ENCODE results near the gene UTP4.
A peak's percentile ranks its signal among the peaks of the same experiment; 100 is the strongest.
"Not testable (repeated sequence)": the region's sequence is repeated elsewhere in the genome, so short reads cannot be mapped to it uniquely, and the experiment has no call there.

The UTP4 gene

DNA sequence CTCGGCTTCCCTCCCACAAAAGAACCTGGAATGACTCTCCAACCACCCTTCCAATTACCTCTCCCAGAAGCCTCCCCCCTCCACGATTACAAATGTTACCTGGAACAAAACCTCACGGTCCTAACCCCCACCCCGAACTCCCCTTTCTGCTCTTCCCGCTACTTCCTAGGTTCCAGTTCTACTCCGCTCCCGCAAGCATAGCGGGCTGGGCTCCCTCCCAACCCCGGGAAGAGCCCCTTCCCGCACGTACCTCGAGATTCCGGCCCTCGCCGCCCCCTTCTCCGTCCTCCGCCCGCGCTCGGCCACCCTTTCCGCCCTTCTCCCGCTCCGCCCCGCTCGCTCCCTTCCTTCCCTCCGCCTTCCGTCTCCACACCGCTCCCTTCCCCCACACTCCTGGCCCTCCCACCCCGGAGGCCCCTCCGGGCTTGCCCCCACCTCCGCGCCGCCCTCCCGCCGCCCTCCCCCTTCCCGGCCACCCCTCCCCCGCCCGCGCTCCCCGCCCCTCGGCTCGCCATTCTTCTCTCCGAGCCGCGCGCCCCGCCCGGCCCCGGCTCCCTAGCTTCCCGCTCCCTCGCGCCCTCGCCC, 518 bp upstream of the UTP4 start:
- no peak for DNase-seq

GRCh38 chr16:69133373-69133954, 1.0 kb downstream of the UTP4 start:
- no peak for DNase-seq

GRCh38 chr16:69138608-69139007, 6.2 kb downstream of the UTP4 start:
- no peak for DNase-seq

- DNase-seq, result not testable (repeated sequence)
Observed at GRCh38 chr16:69139464-69139863, 7.0 kb downstream of the UTP4 start.

DNA sequence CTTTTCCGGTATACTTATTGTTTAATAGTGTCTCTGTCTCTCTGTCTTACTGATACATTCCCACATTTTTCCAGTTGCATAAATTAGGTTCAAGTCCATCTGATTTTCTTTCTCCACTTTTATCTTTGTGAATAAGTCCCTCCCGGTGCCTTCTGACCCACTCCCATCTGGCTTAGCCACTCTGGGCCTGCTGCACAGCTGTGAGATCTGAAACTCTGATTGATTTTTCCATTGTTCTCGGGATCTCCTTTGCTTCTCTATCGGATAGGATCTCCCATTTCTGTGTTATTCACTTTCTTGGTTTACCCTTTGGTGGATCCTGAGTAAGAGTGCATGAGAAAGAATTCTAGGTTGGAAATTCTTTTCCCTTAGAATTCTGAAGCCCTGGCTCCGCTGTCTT, 8.6 kb downstream of the UTP4 start:
- DNase-seq, result no peak

- no peak for DNase-seq
Observed at GRCh38 chr16:69141936-69142335, 9.5 kb downstream of the UTP4 start.

DNA sequence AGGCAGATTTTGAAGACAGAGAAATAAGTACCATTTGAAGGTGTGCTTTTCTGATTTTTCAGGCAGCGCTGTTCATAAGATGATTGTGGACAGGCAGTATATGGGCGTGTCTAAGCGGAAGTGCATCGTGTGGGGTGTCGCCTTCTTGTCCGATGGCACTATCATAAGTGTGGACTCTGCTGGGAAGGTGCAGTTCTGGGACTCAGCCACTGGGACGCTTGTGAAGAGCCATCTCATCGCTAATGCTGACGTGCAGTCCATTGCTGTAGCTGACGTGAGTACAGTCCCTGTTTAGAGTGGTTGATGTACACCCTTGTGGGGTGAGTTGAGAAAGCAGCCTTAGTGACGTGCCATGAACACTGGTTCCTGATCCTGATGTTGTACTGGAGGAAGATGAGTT, 10.7 kb downstream of the UTP4 start:
- DNase-seq, result no peak

DNA sequence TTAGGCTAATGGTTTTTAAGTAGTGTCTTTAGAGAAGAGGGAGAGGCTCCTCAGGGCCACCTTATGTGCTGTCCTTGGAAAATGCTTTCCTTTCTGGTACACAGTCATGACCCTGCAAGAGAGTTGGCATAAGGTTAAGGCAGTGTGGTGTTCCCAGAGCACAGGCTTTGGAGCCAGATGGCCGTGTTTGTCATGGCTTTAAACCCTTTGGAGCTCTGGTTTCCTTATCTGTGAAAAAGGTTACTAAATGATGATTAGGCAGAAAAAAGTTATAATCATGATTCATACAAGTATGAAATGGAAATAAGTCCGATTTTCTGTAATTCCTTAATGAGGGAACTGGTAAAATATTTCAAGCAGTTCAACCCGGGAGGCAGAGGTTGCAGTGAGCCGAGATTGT, 13.2 kb downstream of the UTP4 start:
- DNase-seq, result no peak

DNA sequence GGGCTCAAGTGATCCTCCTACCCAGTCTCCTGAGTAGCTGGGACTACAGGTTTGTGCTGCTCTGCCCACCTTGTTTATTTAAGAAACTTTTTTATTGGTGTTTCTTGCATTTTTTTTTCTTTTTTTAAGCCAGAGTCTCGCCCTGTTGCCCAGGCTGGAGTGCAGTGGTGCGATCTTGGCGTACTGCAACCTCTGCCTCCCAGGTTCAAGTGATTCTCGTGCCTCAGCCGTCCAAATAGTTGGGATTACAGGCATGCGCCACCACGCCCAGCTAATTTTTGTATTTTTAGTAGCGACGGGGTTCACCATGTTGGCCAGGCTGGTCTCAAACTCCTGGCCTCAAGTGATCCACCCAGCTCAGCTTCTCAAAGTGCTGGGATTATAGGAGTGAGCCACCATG, 17.2 kb downstream of the UTP4 start:
- not testable (repeated sequence) for DNase-seq

DNA sequence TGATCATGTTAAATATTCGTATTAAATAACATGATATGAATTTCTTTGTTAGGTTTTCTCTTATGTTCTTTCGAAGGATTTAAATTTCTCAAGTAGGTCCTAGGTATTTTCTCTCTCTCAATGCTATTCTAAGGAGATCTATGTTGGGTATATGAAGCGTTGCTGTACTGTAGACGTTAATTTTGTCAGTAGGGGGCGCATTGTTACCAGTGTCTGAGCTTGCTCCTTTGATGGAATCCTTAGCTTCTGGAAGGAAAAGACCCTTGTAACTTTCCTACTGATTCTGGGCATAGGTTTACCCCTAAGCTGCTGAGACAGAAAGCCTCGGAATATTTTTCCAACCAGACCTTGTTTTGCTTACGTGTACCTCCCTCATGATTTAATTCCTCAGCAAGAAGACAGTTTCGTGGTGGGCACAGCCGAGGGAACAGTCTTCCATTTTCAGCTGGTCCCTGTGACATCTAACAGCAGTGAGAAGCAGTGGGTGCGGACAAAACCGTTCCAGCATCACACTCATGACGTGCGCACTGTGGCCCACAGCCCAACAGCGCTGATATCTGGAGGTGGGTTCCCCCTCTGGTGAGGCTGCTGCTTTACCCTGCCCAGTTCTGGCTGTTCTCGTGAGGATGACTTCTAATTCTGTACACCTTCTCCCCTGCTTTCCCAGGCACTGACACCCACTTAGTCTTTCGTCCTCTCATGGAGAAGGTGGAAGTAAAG, 17.9 kb downstream of the UTP4 start:
- peak; percentile 4 for DNase-seq

DNA sequence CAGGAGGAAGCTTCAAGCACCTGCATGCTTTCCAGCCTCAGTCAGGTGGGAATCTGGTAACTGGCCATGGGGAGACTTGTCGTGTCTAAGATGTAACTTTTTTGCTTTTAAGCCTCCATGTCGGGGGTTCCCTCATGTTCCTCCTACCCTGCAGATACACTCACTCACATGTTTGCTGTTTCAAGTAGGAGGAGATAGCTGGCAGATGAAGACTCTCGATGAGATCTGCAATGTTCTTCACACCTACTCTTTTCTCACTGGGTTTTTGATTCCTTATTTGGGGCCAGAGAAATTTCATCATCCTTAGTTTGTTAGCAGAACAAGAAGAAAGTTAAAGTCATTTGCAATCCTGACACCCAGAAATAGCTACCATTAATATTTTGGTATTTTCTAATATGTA, 24.7 kb downstream of the UTP4 start:
- no peak for DNase-seq

DNA sequence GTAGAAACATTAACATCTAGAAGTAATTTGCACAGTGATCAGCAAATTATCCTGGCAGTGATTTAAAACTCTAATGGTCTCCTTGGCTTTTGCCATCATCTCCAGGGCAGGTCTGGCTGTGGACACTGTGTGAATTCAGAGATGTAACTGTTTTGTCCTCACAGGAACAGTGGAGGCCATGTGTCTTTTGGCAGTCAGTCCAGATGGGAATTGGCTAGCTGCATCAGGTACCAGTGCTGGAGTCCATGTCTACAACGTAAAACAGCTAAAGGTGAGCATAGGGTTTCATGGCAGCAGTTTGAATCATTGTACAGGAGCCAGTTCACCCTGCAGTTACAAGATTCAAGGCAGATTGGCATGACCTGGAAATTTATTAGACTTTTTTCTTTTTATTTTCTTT, 27.7 kb downstream of the UTP4 start:
- no peak for DNase-seq

- DNase-seq, result no peak
Observed at GRCh38 chr16:69165584-69165983, 33.1 kb downstream of the UTP4 start.

- DNase-seq, result no peak
Observed at GRCh38 chr16:69166221-69166833, 33.9 kb downstream of the UTP4 start.

GRCh38 chr16:69166946-69167930, 34.8 kb downstream of the UTP4 start:
- no peak for DNase-seq

GRCh38 chr16:69169051-69169450, 36.6 kb downstream of the UTP4 start:
- DNase-seq, result no peak

GRCh38 chr16:69169607-69170352, 37.3 kb downstream of the UTP4 start:
- DNase-seq, result no peak

DNA sequence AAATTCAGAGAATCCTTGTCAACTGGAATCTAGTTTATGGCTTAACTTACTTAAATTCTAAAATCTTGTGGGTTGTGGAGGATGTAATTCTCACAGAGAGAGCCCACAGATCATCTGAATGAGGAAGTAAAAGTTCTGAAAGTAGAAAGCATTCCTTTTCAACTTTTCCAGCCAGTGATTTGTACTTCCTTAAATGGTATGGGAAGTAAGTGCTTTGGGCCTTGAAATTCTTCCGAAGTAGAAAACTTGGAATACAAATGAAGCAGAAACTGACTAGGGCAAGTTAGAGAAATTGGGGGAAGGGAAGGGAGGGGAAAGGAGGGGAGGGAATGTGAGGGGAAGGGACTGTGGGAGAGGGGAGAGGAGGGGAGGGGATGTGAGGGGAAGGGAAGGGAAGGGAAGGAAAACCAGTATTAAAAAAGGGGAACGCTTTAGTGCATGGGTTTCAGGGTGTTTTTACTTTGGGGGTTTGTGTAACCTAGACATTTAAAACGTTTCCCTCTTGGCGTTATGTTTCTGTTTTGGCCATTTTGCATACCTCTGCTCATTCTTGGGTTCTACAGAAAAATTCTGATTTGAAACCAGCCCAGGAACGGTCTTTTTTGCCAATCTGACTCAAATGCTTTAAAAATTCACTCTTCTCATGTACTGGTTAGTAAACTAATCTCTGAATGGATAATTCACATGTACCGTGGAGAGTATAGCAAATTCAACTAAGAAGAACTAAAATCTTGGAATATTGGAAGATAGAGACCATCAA, 39.1 kb downstream of the UTP4 start:
- DNase-seq, result no peak

- DNase-seq, result no peak
Observed at GRCh38 chr16:69176033-69176800, 43.8 kb downstream of the UTP4 start.

DNA sequence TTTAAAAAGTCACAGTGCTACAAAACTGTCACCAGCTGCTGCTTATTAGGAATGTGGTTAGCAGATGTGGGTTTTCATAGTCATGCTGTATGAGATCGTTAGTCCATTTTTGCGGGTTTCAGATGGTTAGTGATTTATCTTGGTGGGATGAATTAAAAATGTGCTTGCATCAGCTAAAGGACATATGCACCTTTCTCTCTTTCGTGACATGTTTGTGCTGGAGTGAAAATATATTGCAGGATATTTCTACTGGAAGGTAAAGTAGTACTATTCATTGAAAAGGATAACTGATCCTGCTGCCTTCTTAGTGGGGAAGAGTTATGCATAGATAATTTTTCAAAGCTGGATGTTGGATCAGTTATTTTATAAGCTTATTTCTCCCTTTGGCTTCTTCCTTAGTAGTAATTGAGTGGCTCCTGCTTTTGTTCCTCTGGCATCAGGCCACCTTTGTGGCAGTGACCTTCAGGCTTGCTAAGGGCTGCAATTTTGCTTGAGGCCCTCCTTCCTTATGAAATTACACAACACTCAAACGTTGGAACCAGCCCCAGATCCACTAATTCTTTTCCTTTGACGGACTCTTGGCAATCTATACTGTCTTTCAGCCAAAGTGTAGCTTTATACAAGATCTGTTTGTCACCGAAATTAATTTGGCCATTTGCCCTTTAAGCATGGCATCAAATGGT, 47.0 kb downstream of the UTP4 start:
- no peak for DNase-seq

Data from NCI-H1048 (cell line).